CD14-positive monocyte (primary cell): ENCODE measurements around the gene TRRAP. TPM values are rescaled to one million over a fixed set of nuclear protein-coding genes. Genes with fewer than 3 reads are reported as not detected.

Experiments used
- DNase-seq, 3 donors: peaks; one replicate each; pipeline ENCODE4 v3.0.0-alpha.2; 2011 to 2022
- H2AFZ ChIP-seq: 2 replicates; pipeline ENCODE4 v1.6.0; 2012; ENCODE audit warnings: mild to moderate bottlenecking, low read depth, low read length, inconsistent platforms; ENCODE audit not compliant: insufficient read depth, poor library complexity, severe bottlenecking
- H3K27ac ChIP-seq, 2 donors: 1 replicate in 1 of 2; 2 replicates in 1 of 2; pipeline ENCODE4 v1.5.1; 2012 to 2013; ENCODE audit warnings: low read length in 2 of 2, control low read depth in 1 of 2, inconsistent platforms in 1 of 2, low read depth in 1 of 2, mild to moderate bottlenecking in 1 of 2
- H3K27me3 ChIP-seq, 2 donors: one replicate each; pipeline versions ENCODE4 v1.6.0 to v1.6.1; 2011 to 2013; ENCODE audit warnings: low read length in 2 of 2; ENCODE audit not compliant: control insufficient read depth in 2 of 2, insufficient read depth in 2 of 2
- H3K36me3 ChIP-seq, 2 donors: replicated peaks in 1 of 2; 1 replicate in 1 of 2; 2 replicates in 1 of 2; pipeline versions ENCODE4 v1.5.1 to v1.6.1; 2012 to 2013; ENCODE audit warnings: low read length in 2 of 2, control low read depth in 1 of 2, inconsistent platforms in 1 of 2, mild to moderate bottlenecking in 1 of 2; ENCODE audit not compliant: insufficient read depth in 2 of 2, control insufficient read depth in 1 of 2
- H3K4me1 ChIP-seq, 2 donors: 1 replicate in 1 of 2; 2 replicates in 1 of 2; pipeline versions ENCODE4 v1.5.1 to v1.6.1; 2012 to 2013; ENCODE audit warnings: low read length in 2 of 2, control low read depth in 1 of 2, inconsistent platforms in 1 of 2, mild to moderate bottlenecking in 1 of 2, moderate library complexity in 1 of 2; ENCODE audit not compliant: insufficient read depth in 2 of 2, control insufficient read depth in 1 of 2
- H3K4me2 ChIP-seq: replicated peaks from 2 replicates; pipeline ENCODE3; 2012; ENCODE audit warnings: low read length, moderate library complexity, mild to moderate bottlenecking; ENCODE audit not compliant: poor library complexity, severe bottlenecking; ENCODE audit errors: extremely low read depth
- H3K4me3 ChIP-seq, 3 experiments: fragments of 200-600 bp in 1 of 3; sonication (generic) in 1 of 3; replicated peaks in 1 of 3; 1 replicate in 2 of 3; 2 replicates in 1 of 3; pipeline ENCODE4 v1.5.1; 2011 to 2013; ENCODE audit warnings: low read length in 3 of 3, mild to moderate bottlenecking in 3 of 3, control low read depth in 2 of 3, low read depth in 2 of 3, inconsistent platforms in 1 of 3, moderate library complexity in 1 of 3
- H3K79me2 ChIP-seq: 2 replicates; pipeline ENCODE4 v1.6.0; 2012; ENCODE audit warnings: mild to moderate bottlenecking, control low read depth, inconsistent platforms, low read length, moderate library complexity; ENCODE audit not compliant: insufficient read depth
- H3K9ac ChIP-seq: 2 replicates; pipeline ENCODE4 v1.6.0; 2017; ENCODE audit warnings: low read length, mild to moderate bottlenecking; ENCODE audit not compliant: insufficient read depth, poor library complexity, severe bottlenecking
- H3K9me3 ChIP-seq, 2 donors: replicated peaks in 1 of 2; 1 replicate in 1 of 2; 2 replicates in 1 of 2; pipeline versions ENCODE4 v1.5.1 to v1.6.1; 2012 to 2013; ENCODE audit warnings: low read length in 2 of 2, control low read depth in 1 of 2; ENCODE audit not compliant: control insufficient read depth in 1 of 2, insufficient read depth in 1 of 2
- H4K20me1 ChIP-seq: 2 replicates; pipeline ENCODE4 v1.6.0; 2012; ENCODE audit warnings: mild to moderate bottlenecking, low read length, control low read depth, moderate library complexity; ENCODE audit not compliant: insufficient read depth
- H3K27ac Mint-ChIP-seq, 7 donors: one replicate each; pipeline ENCODE4 v1.8.0; 2020; ENCODE audit warnings: mild to moderate bottlenecking in 7 of 7, mixed read lengths in 7 of 7, moderate library complexity in 6 of 7, inconsistent platforms in 2 of 7
- H3K27me3 Mint-ChIP-seq, 3 donors: one replicate each; pipeline ENCODE4 v1.8.0; 2021 to 2022; ENCODE audit warnings: low read depth in 3 of 3, mild to moderate bottlenecking in 3 of 3, mixed read lengths in 3 of 3, moderate library complexity in 3 of 3, inconsistent platforms in 1 of 3
- H3K36me3 Mint-ChIP-seq, 2 donors: one replicate each; pipeline ENCODE4 v1.8.0; 2020; ENCODE audit warnings: mixed read lengths in 2 of 2, inconsistent platforms in 1 of 2, mild to moderate bottlenecking in 1 of 2
- H3K4me1 Mint-ChIP-seq: one replicate; pipeline ENCODE4 v1.8.0; 2020; ENCODE audit warnings: mild to moderate bottlenecking, mixed read lengths
- H3K4me3 Mint-ChIP-seq, 2 donors: one replicate each; pipeline ENCODE4 v1.8.0; 2020; ENCODE audit warnings: mild to moderate bottlenecking in 2 of 2, mixed read lengths in 2 of 2, moderate library complexity in 1 of 2
- H3K9me3 Mint-ChIP-seq, 7 donors: one replicate each; pipeline ENCODE4 v1.8.0; 2020 to 2022; ENCODE audit warnings: mixed read lengths in 7 of 7, mild to moderate bottlenecking in 6 of 7, moderate library complexity in 6 of 7, inconsistent platforms in 2 of 7
- WGBS: methylation state at CpG from one replicate; pipeline ENCODE4 v1.1.5; 2013; ENCODE audit warnings: missing lambda C conversion rate; ENCODE audit not compliant: insufficient coverage; 5-methylcytosine and 5-hydroxymethylcytosine counted together
- intact Hi-C, 2 donors: fragments of 100-400 bp; cut with micrococcal nuclease; formaldehyde crosslinking; loops; one replicate each; pipeline versions ENCODE4 v1.15.0 to v1.15.1; 2023
- polyA plus RNA-seq, 3 donors: library from polyadenylated mRNA; depleted of rRNA in 1 of 3; unstranded in 2 of 3; stranded (reverse) in 1 of 3; fragments of 300-500 nt in 2 of 3; fragments of >200 nt in 1 of 3; fragmentation: Illumina TruSeq in 2 of 3; gene quantifications; 1 replicate in 2 of 3; 2 replicates in 1 of 3; pipeline ENCODE4 v1.2.3, GENCODE V29; 2012 to 2021
- TF ChIP-seq, protein P1 (sequence below): fragments of 200-600 bp; IDR thresholded peaks from one replicate; pipeline ENCODE4 v1.8.0; 2022; ENCODE audit warnings: antibody characterized with exemption, mild to moderate bottlenecking

TRRAP gene
- polyA plus RNA-seq, 3 donors: 0.67 to 12.2 (median 1.2) TPM

DNA sequence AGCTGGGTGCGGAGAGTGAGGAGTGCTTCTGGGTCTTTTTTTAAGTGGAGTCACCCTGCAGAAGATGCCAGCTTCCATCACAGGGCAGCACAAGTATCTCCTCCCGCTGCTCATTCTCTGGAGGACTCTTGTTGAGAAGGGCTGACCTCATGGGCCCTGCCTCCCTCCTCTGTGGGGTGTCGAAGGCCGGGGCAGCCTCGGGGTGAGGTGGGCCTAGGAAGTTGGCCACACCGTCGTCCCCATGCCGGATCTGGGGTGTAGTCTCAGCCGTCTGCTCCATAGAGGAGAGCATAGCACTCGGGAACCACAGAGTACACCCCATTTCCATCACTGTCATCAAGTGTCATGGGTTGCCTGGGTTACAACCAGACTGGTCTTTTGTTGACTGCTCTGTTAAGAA is 85.0 kb downstream of the TRRAP start:
- no peak overlapping the region for H3K27ac ChIP-seq
- H3K4me2 ChIP-seq: no peak overlapping the region
- Mint-ChIP-seq H3K36me3 (peaks cover 86 to 95% of the 10 kb centered on the region in 2 donors), H3K4me1 (no peaks in the 10 kb centered on the region), H3K9me3 (peaks cover 0 to 2% (median 0%) of the 10 kb centered on the region in 7 donors), H3K27ac (no peak overlapping the region), H3K4me3 (no peak overlapping the region), H3K27me3 (no peaks in the 10 kb centered on the region)
- H3K9me3 ChIP-seq: no peaks in the 10 kb centered on the region
- WGBS: 100% methylated on average over 5 of the region's 10 CpGs
- H4K20me1 ChIP-seq: no peaks in the 10 kb centered on the region
- H3K4me1 ChIP-seq: no peaks in the 10 kb centered on the region
- TF ChIP-seq, protein P1, sequence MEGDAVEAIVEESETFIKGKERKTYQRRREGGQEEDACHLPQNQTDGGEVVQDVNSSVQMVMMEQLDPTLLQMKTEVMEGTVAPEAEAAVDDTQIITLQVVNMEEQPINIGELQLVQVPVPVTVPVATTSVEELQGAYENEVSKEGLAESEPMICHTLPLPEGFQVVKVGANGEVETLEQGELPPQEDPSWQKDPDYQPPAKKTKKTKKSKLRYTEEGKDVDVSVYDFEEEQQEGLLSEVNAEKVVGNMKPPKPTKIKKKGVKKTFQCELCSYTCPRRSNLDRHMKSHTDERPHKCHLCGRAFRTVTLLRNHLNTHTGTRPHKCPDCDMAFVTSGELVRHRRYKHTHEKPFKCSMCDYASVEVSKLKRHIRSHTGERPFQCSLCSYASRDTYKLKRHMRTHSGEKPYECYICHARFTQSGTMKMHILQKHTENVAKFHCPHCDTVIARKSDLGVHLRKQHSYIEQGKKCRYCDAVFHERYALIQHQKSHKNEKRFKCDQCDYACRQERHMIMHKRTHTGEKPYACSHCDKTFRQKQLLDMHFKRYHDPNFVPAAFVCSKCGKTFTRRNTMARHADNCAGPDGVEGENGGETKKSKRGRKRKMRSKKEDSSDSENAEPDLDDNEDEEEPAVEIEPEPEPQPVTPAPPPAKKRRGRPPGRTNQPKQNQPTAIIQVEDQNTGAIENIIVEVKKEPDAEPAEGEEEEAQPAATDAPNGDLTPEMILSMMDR: no peak
- H3K9ac ChIP-seq: no peak overlapping the region
- H3K36me3 ChIP-seq: peaks cover 92 to 98% of the 10 kb centered on the region in 2 donors
- H2AFZ ChIP-seq: no peak overlapping the region
- no peaks in the 10 kb centered on the region for H3K79me2 ChIP-seq
- intact Hi-C loops: loop anchor here in 1 of 2 donors (10.0 kb wide), 1 partner anchor 59 kb away; no protein-coding TSS in a partner anchor
- H3K27me3 ChIP-seq: no peaks in the 10 kb centered on the region
- no peak for DNase-seq
- H3K4me3 ChIP-seq: no peak overlapping the region

GRCh38 chr7:98964596-98964995 is 86.3 kb downstream of the TRRAP start:
- Histone ChIP-seq H2AFZ (no peak overlapping the region), H3K27me3 (no peaks in the 10 kb centered on the region), H3K4me2 (no peak overlapping the region), H3K4me3 (no peak overlapping the region), H3K9ac (no peak overlapping the region), H3K4me1 (no peaks in the 10 kb centered on the region), H3K9me3 (no peaks in the 10 kb centered on the region), H3K36me3 (peaks cover 91 to 98% of the 10 kb centered on the region in 2 donors), H4K20me1 (no peaks in the 10 kb centered on the region), H3K27ac (no peak overlapping the region), H3K79me2 (no peaks in the 10 kb centered on the region)
- TF ChIP-seq, protein P1: no peak
- H3K9me3 Mint-ChIP-seq: no peaks in the 10 kb centered on the region
- no peak overlapping the region for H3K4me3 Mint-ChIP-seq
- intact Hi-C loops: loop anchor here in 1 of 2 donors (10.0 kb wide), 1 partner anchor 60 kb away; no protein-coding TSS in a partner anchor
- H3K27ac Mint-ChIP-seq: no peak overlapping the region
- H3K27me3 Mint-ChIP-seq: no peaks in the 10 kb centered on the region
- 98% methylated on average over 10 of the region's 10 CpGs for WGBS
- no peaks in the 10 kb centered on the region for H3K4me1 Mint-ChIP-seq
- peaks cover 87 to 95% of the 10 kb centered on the region in 2 donors for H3K36me3 Mint-ChIP-seq
- no peak for DNase-seq
